Stimulated activated naive CD8-positive, alpha-beta T cell treated with anti-CD3 and anti-CD28 coated beads, Interleukin-15, amount 100 ng/mL, for 72 hours (primary cell): ENCODE data around the gene TMEM39A.

Source experiments
- ATAC-seq: fragments of 150-1000 bp; cut with Tn5 transposase; 2 replicates; pipeline ENCODE4 v1.10.0; 2021; ENCODE audit warnings: mild to moderate bottlenecking, moderate library complexity
- DNase-seq, 2 donors: peaks; one replicate each; pipeline ENCODE4 v3.0.0; 2021 to 2022
- H3K27ac Mint-ChIP-seq, 2 donors: one replicate each; pipeline ENCODE4 v1.8.0; 2022; ENCODE audit warnings: mild to moderate bottlenecking in 2 of 2, mixed read lengths in 2 of 2, moderate library complexity in 2 of 2
- H3K27me3 Mint-ChIP-seq: one replicate; pipeline ENCODE4 v1.8.0; 2022; ENCODE audit warnings: mixed read lengths
- H3K4me1 Mint-ChIP-seq: one replicate; pipeline ENCODE4 v1.8.0; 2022; ENCODE audit warnings: mild to moderate bottlenecking, mixed read lengths
- H3K4me3 Mint-ChIP-seq, 2 donors: one replicate each; pipeline ENCODE4 v1.8.0; 2022; ENCODE audit warnings: mild to moderate bottlenecking in 2 of 2, mixed read lengths in 2 of 2, moderate library complexity in 1 of 2
- H3K9me3 Mint-ChIP-seq, 2 donors: one replicate each; pipeline ENCODE4 v1.8.0; 2022; ENCODE audit warnings: mixed read lengths in 2 of 2

TMEM39A gene

GRCh38 chr3:119483101-119483500, 19.7 kb upstream of the TMEM39A start:
- no peaks in the 10 kb centered on the region for H3K4me1 Mint-ChIP-seq
- H3K27me3 Mint-ChIP-seq: no peaks in the 10 kb centered on the region
- no peak overlapping the region for H3K4me3 Mint-ChIP-seq
- no peak for DNase-seq
- no peak overlapping the region for H3K27ac Mint-ChIP-seq
- no peak for ATAC-seq
- H3K9me3 Mint-ChIP-seq: no peaks in the 10 kb centered on the region

DNA sequence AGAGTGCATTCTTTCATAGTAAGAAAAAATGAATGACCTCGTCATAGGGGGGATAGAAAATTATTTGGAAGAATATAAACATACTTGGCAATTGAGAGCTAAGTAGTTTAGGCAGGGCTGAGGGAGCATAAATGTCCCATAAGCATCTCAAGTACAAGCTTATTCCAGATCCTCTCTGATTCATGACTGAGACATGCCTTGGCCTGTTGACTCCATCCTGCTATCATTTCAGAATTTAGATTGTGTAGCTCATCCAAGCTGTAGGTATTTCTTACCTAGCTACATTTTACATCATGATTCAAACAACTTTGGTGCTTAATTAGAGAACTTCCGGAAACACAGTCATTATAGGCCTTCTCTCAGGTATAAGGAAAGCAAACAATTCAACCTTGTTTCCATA, 17.7 kb upstream of the TMEM39A start:
- H3K27ac Mint-ChIP-seq: no peak overlapping the region
- ATAC-seq (no peak), DNase-seq (no peak)
- no peak overlapping the region for H3K4me3 Mint-ChIP-seq
- no peaks in the 10 kb centered on the region for H3K27me3 Mint-ChIP-seq
- H3K4me1 Mint-ChIP-seq: no peaks in the 10 kb centered on the region
- H3K9me3 Mint-ChIP-seq: no peaks in the 10 kb centered on the region

GRCh38 chr3:119470866-119471265, 7.5 kb upstream of the TMEM39A start:
- peak overlapping the region; percentile 33 to 91 for H3K4me3 Mint-ChIP-seq
- ATAC-seq: no peak
- no peaks in the 10 kb centered on the region for H3K27me3 Mint-ChIP-seq
- H3K9me3 Mint-ChIP-seq: no peaks in the 10 kb centered on the region
- DNase-seq: no peak
- H3K4me1 Mint-ChIP-seq: peaks cover 43% of the 10 kb centered on the region
- no peak overlapping the region for H3K27ac Mint-ChIP-seq

DNA sequence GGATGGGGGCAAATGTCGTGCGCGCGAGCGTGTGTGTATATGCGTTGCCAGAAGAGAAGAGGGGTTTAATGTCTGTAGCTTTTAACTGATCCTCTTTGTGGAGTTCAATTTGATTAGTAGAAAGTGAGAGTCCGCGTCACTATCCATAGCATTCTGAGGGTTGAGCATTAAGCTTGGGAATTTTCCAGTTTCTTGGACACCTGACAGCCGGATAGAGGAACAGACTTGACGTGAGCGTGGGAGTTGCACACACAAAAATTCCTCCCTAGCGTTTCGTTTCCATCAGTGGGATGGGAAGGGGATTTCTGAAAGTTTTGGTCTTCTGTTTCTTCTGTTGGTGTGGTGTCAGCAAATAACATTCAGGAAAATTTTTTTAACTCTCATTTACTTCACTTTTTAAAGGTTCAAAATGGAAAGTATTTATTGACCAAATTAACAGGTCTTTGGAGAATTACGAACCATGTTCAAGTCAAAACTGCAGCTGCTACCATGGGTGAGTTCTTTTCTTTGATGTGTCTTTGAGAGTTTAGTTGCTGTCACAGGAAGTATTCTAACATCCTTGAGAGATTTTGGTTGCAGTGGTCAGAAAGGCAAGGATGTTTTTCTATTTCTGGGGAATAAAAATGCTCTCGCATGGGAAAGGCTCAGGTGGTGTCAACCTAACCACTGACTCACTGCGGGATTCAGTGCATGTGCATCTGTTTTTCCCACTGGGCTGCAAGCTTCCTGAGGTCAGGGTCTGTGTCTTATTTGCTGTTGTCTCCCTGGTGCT, 6.2 kb upstream of the TMEM39A start:
- DNase-seq (no peak), ATAC-seq (no peak)
- peak overlapping the region; percentile 91 to 96 for H3K4me3 Mint-ChIP-seq
- H3K4me1 Mint-ChIP-seq: peaks cover 43% of the 10 kb centered on the region
- no peaks in the 10 kb centered on the region for H3K27me3 Mint-ChIP-seq
- peak overlapping the region; percentile 98 for H3K27ac Mint-ChIP-seq
- H3K9me3 Mint-ChIP-seq: no peaks in the 10 kb centered on the region

- DNase-seq: no peak
- peak overlapping the region; percentile 91 to 96 for H3K4me3 Mint-ChIP-seq
- H3K27me3 Mint-ChIP-seq: no peaks in the 10 kb centered on the region
- peaks cover 0 to 5% of the 10 kb centered on the region in 2 donors for H3K9me3 Mint-ChIP-seq
- peaks cover 54% of the 10 kb centered on the region for H3K4me1 Mint-ChIP-seq
- no peak for ATAC-seq
- H3K27ac Mint-ChIP-seq: peak overlapping the region; percentile 98
These were observed 4.6 kb upstream of the TMEM39A start for GRCh38 chr3:119468041-119468440.

- peaks cover 15% of the 10 kb centered on the region for H3K4me1 Mint-ChIP-seq
These were observed 6.2 kb downstream of the TMEM39A start for GRCh38 chr3:119457246-119457645.

GRCh38 chr3:119456469-119456868, 6.9 kb downstream of the TMEM39A start:
- Mint-ChIP-seq H3K9me3 (no peaks in the 10 kb centered on the region), H3K27ac (no peak overlapping the region), H3K4me3 (no peak overlapping the region), H3K4me1 (peaks cover 7% of the 10 kb centered on the region), H3K27me3 (no peaks in the 10 kb centered on the region)
- no peak for ATAC-seq
- DNase-seq: no peak

More at GRCh38 chr3:119457246-119457645, 6.2 kb downstream of the TMEM39A start:
- Mint-ChIP-seq H3K27ac (peak overlapping the region in 1 of 2 donors; percentile 51), H3K4me3 (no peak overlapping the region), H3K27me3 (no peaks in the 10 kb centered on the region), H3K9me3 (no peaks in the 10 kb centered on the region)
- ATAC-seq (no peak), DNase-seq (no peak)

DNA sequence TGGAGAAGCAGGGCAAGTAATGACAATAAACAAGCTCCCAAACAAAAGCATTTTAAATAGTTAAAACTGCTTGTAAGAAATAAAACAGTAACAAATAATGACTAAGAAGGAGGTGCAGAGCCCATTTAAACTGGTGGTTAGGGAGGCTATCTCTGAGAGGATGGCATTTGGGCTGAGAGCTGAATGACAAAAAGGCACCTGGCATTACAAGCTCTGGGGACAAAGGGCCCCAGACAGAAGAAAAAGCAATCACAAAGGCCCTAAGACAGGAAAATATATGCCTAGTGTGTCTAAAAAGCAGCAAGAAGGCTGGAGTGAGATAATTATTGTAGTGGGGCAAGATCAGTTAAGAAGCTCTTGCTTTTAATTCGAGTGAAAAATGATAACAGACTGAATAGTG, 9.6 kb downstream of the TMEM39A start:
- Mint-ChIP-seq H3K27me3 (no peaks in the 10 kb centered on the region), H3K9me3 (no peaks in the 10 kb centered on the region), H3K4me3 (no peak overlapping the region), H3K4me1 (no peaks in the 10 kb centered on the region), H3K27ac (peak overlapping the region; percentile 32 to 45)
- ATAC-seq (no peak), DNase-seq (no peak)

DNA sequence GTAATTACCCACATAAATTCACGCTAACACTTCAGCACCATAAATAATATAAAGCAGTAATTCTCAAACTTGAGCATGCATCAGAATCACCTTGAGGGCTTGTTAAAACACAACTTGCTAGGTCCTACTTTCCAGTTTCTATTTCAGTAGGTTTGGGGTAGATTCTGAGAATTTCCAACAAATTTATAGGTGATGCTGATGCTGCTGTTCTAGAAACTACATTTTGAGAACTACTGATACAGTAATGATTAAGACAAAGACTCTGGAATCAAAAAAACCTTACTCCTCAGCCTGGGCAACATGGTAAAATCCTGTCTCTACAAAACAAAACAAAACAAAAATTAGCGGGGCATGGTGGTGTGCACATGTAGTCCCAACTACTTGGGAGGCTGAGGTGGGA, 18.8 kb downstream of the TMEM39A start:
- Mint-ChIP-seq H3K4me1 (peaks cover 7% of the 10 kb centered on the region), H3K27ac (no peak overlapping the region), H3K27me3 (no peaks in the 10 kb centered on the region), H3K9me3 (no peaks in the 10 kb centered on the region), H3K4me3 (no peak overlapping the region)
- ATAC-seq: no peak
- no peak for DNase-seq

DNA sequence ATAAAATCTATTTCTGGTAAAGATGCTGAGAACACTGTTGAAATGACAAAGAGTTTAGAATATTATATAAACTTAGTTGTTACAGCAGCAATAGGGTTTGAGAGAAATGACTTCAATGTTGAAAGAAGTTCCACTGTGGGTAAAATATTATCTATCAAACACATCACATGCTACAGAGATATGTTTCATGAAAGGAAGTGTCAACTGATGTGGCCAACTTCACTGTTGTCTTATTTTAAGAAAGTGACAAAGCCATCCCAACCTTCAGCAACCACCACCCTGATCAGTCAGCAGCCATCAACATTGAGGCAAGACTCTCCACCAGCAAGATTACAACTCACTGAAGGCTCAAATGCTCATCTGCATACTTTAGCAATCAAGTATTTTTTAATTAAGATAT, 20.2 kb downstream of the TMEM39A start:
- H3K27ac Mint-ChIP-seq: no peak overlapping the region
- no peak for ATAC-seq
- no peaks in the 10 kb centered on the region for H3K27me3 Mint-ChIP-seq

DNA sequence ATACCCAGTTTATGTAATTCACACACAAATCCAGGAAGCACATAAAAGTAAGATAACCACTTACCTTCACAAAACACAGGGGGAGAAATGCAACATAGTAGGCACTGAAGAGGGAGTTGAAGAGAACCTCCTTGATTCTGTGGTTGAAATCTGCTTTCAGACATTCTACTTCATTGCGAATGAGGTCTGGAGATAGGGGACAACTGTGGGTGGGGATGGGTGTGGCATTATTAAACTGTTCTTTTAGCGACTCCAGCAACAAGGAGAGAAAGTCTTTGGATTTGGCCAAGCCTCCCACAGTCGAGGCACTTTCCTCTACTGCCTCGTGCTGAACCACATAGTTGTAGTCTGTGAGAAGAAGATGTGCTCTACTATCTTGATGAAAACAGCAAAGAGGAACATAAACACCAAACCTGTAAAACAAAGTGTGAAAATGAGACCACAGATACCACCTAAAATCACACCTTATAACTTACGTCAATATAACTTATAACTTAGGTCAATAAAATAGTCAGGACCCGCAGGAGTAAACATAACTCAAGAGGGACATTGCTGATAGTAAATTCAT, 25.6 kb downstream of the TMEM39A start:
- ATAC-seq (no peak), DNase-seq (no peak)
- Mint-ChIP-seq H3K9me3 (no peaks in the 10 kb centered on the region), H3K27ac (no peak overlapping the region), H3K4me3 (no peak overlapping the region), H3K4me1 (no peaks in the 10 kb centered on the region), H3K27me3 (no peaks in the 10 kb centered on the region)

More for the DNA sequence above, 20.2 kb downstream of the TMEM39A start:
- Mint-ChIP-seq H3K4me3 (no peak overlapping the region), H3K4me1 (peaks cover 7% of the 10 kb centered on the region), H3K9me3 (no peaks in the 10 kb centered on the region)
- no peak for DNase-seq

DNA sequence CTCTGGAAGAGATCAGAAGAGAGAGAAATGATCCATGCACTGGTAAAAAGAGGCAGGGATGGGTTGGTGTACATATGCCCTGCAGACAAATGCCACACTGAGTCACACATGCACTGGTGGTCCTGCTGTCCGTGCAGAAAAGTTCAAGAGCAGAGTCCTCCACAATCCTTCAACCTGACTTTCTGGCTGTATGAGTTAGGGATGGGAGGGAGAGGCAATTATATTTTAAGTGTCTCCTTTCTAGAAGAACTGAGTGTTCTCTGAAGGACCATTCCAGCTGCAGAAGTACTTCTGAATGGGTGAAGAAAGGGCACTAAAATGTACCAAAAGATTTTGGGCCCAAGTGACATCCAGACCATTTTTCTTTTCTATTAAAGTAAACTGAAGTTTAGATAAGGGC, 26.4 kb downstream of the TMEM39A start:
- H3K27me3 Mint-ChIP-seq: no peaks in the 10 kb centered on the region
- no peak overlapping the region for H3K27ac Mint-ChIP-seq
- H3K9me3 Mint-ChIP-seq: peaks cover under 1% of the 10 kb centered on the region in 2 donors
- ATAC-seq: no peak
- no peak overlapping the region for H3K4me3 Mint-ChIP-seq
- no peaks in the 10 kb centered on the region for H3K4me1 Mint-ChIP-seq
- DNase-seq: no peak

- H3K9me3 Mint-ChIP-seq: peaks cover 17 to 22% of the 10 kb centered on the region in 2 donors
- ATAC-seq: no peak
- H3K4me3 Mint-ChIP-seq: no peak overlapping the region
- H3K27ac Mint-ChIP-seq: peak overlapping the region in 1 of 2 donors; percentile 75
- H3K4me1 Mint-ChIP-seq: no peaks in the 10 kb centered on the region
- DNase-seq: no peak
- no peaks in the 10 kb centered on the region for H3K27me3 Mint-ChIP-seq
These were observed 28.7 kb downstream of the TMEM39A start for GRCh38 chr3:119434703-119435102.

GRCh38 chr3:119433613-119434325, 29.6 kb downstream of the TMEM39A start:
- DNase-seq (no peak), ATAC-seq (no peak)
- peaks cover 22 to 29% of the 10 kb centered on the region in 2 donors for H3K9me3 Mint-ChIP-seq
- H3K4me3 Mint-ChIP-seq: no peak overlapping the region
- H3K27ac Mint-ChIP-seq: no peak overlapping the region
- H3K4me1 Mint-ChIP-seq: no peaks in the 10 kb centered on the region
- H3K27me3 Mint-ChIP-seq: no peaks in the 10 kb centered on the region

GRCh38 chr3:119428538-119428937, 34.9 kb downstream of the TMEM39A start:
- H3K4me1 Mint-ChIP-seq: no peaks in the 10 kb centered on the region
- ATAC-seq: no peak
- peaks cover 44 to 53% of the 10 kb centered on the region in 2 donors for H3K9me3 Mint-ChIP-seq
- no peak overlapping the region for H3K27ac Mint-ChIP-seq
- DNase-seq: no peak
- H3K27me3 Mint-ChIP-seq: no peaks in the 10 kb centered on the region
- no peak overlapping the region for H3K4me3 Mint-ChIP-seq

GRCh38 chr3:119427669-119428068, 35.7 kb downstream of the TMEM39A start:
- no peak overlapping the region for H3K27ac Mint-ChIP-seq
- DNase-seq (no peak), ATAC-seq (no peak)
- H3K4me1 Mint-ChIP-seq: no peaks in the 10 kb centered on the region
- no peaks in the 10 kb centered on the region for H3K27me3 Mint-ChIP-seq
- H3K9me3 Mint-ChIP-seq: peaks cover 44 to 61% of the 10 kb centered on the region in 2 donors
- H3K4me3 Mint-ChIP-seq: no peak overlapping the region
